HG03103 (cell line): ENCODE data around the gene SSB.
"Not testable (repeated sequence)": the region's sequence is repeated elsewhere in the genome, so short reads cannot be mapped to it uniquely, and the experiment has no call there.

Source experiments
- ATAC-seq: cut with Tn5 transposase; IDR thresholded peaks from one replicate; pipeline ENCODE4 v1.9.1; 2021; ENCODE audit warnings: low read depth; ENCODE audit not compliant: unreplicated experiment

Gene SSB

GRCh38 chr2:169798718-169799592 lies at the start of gene SSB:
SSB (plus strand) TSS chr2:169798871; CDS start chr2:169800961, 2,090 bp downstream.
- peak; percentile 94 for ATAC-seq

DNA sequence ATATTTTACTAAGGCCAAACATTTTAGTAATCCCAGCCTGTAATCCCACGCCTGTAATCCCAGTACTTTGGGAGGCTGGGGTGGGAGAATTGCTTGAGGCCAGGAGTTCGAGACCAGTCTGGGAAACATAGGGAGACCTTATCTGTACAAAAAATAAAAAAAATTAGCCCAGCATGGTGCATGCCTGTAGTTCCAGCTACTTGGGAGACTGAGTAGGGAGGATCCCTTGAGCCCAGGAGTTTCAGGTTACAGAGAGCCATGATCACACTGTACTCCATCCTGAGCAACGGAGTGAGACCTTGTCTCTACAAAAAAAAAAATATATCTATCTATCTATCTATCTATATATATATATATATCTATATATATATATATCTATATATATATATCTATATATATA lies 45.9 kb upstream of the SSB start:
- no peak for ATAC-seq

- no peak for ATAC-seq
Observed at GRCh38 chr2:169755083-169755870, 43.4 kb upstream of the SSB start.

GRCh38 chr2:169756342-169756741 lies 42.3 kb upstream of the SSB start:
- no peak for ATAC-seq

- ATAC-seq = no peak
Observed at GRCh38 chr2:169757356-169757755, 41.3 kb upstream of the SSB start.

GRCh38 chr2:169757778-169758177 lies 40.9 kb upstream of the SSB start:
- ATAC-seq = no peak

DNA sequence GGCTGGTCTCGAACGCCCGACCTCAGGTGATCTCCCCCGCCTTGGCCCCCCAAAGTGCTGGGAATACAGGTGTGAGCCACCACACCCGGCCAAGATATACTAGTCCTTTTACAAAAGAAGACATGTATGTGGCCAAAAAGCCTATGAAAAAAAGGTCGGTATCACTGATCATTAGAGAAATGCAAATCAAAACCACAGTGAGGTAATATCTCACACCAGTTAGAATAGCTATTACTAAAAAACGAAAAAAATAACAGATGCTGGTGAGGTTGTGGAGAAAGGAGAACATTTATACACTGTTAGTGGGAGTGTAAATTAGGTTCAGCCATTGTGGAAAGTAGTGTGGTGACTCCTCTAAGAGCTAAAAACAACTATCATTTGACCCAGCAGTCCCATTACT lies 38.7 kb upstream of the SSB start:
- no peak for ATAC-seq

DNA sequence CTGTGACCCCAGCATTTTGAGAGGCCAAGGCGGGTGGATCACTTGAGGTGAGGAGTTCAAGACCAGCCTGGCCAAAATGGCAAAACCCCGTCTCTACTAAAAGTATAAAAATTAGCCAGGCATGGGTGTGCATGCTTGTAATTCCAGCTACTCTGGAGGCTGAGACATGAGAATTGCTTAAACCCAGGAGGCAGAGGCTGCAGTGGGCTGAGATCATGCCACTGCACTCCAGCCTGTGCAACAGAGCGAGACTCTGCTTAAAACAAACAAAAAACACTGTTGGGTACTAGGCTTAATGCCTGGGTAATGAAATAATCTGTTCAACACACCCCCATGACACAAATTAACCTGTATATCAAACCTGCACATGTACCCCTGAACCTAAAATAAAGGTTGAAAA lies 37.9 kb upstream of the SSB start:
- not testable (repeated sequence) for ATAC-seq

DNA sequence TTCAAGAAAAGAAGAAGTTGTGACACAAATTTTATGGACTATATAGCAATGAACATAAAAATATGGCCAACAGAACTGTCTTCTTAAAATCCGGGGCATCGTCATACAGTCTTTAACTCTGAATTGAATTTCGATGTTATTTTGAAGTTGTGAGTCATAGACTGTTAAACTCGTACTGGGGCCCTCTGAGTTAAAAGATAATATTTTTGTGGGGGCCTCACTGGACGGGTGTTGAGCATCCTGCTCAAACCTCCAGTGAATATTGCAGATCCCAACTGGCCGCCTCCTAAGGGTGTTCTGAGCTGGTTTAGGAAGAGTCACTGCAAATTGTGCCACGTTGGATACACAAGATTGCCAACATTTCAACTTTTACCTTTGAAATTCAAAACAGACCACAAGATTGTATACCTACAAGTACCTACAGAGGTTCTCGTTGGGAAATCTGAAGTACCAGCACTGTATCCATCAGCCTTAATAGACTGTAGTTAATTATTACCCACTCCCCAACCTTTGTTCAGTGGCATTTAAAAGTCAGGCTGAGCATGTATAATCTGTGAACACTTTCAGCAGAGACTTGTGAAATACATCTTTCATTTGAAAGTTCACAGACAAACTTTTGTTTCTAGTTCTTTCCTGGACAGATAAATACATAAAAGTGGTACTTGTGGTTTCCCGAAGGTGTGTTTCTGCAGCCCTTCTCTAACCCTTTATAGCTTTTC lies 37.3 kb upstream of the SSB start:
- ATAC-seq = no peak

- ATAC-seq = no peak
Observed at GRCh38 chr2:169761970-169762292, 36.7 kb upstream of the SSB start.

- ATAC-seq = no peak
Observed at GRCh38 chr2:169765523-169765922, 33.1 kb upstream of the SSB start.

GRCh38 chr2:169767243-169767888 lies 31.3 kb upstream of the SSB start:
- ATAC-seq = no peak

DNA sequence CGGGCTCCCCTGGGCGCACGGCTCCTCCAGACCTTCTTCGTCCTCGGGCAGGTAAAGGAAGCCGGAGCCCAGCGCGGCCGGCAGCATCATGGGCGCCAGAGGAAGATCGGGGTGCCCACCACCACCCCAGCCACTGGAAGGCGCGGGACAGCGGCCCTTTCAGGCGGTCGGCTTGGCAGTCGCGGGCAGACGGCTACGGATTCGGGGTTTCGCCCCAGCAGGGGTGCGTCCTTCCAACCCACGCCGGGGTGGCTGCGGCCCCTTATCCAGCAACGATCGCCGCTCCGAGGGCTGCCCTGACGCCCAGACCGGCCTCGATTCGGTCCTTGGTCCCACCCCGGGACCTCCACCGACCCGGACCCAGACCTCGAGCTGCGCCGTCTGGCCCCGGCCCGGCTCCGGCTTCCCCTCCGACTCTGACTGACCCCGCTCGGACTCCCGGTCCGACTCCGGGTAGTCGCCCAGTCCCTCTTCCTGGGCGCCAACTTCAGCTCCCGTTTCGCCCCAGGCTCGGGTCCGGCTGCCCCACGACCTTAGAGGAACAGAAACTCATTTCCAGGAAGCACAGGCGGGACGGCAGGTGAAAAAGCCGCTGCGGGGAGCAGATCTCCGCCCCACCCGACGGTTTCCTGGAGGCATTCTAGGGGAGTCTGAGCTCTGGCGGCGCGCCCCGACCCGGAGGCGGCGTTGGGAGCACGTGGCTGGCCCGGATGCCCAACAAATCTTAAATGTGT lies 30.2 kb upstream of the SSB start:
- no peak for ATAC-seq

GRCh38 chr2:169771021-169771420 lies 27.6 kb upstream of the SSB start:
- ATAC-seq = no peak

DNA sequence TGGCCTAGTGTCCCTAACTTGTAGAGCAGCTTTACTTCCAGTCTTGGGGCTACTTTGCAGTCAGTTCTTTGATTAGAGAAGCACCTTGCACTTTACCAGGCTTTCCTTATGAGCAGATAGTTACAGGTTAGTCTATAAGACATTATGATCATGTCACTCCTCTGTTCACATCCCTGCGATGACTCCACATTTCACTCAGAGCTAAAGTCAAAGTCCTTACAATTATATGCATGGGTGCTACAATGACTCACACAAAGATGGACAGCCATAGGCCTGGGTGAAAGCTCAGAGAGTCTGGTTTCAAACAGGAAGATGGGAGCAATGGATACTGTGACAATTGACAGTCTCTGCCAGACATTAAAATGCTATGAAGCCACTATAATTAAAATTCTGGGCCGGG lies 27.1 kb upstream of the SSB start:
- no peak for ATAC-seq

- ATAC-seq = no peak
Observed at GRCh38 chr2:169772651-169773050, 26.0 kb upstream of the SSB start.

- ATAC-seq = no peak
Observed at GRCh38 chr2:169775354-169775753, 23.3 kb upstream of the SSB start.

- no peak for ATAC-seq
Observed at GRCh38 chr2:169775765-169776164, 22.9 kb upstream of the SSB start.

GRCh38 chr2:169776252-169776761 lies 22.4 kb upstream of the SSB start:
- no peak for ATAC-seq

DNA sequence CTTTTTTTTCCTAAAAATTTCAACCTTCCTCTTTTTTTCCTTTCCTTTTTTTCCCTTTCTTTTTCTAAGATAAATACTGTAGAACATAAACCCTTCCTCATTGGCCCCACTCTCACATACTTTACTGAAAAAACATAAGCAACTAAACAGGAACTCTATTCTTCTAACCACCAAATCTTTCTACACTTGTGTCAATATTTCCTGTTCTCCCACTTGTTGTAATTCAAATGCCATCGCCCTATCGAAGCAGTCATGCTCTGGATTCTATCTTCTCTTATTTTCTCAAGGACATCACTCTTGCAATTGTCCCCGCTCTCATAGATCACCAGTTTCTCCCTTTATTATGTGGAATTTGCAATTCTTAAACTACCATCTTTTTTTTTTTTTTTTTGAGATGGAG lies 20.2 kb upstream of the SSB start:
- ATAC-seq = no peak
